AG10803 (cell line): ENCODE data around the gene GPC5.

Experiments
- DNase-seq: peaks from one replicate; pipeline ENCODE4 v3.0.0; 2010; ENCODE audit warnings: low read depth
- H3K4me3 ChIP-seq: 2 replicates; pipeline ENCODE4 v1.5.1; 2011; ENCODE audit warnings: mild to moderate bottlenecking, low read length, control low read depth
- TF ChIP-seq, protein P1 (sequence below): conservative IDR thresholded peaks from 2 replicates; pipeline ENCODE4 v1.5.1; 2011; ENCODE audit warnings: mild to moderate bottlenecking, low read length, control low read depth, inconsistent platforms

GPC5 gene

DNA sequence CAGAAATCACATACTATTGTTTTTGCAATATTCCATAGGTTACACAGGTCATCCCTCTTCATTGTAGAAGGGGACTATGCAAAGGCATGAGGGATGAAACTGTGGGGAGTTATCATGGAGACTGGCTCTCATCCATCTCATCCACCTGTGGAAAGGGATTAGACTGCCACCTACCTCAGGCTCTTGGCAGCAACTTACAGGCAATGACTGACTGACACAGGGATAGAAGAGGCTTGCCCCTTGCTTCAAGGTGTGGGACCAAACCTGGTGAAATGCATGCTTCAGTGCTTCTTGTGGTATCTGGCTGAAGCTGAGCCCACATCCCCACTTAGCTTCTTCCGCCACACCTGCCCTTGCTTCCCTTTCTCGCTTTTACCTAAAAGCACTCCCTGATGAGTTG lies 341.3 kb downstream of the GPC5 start:
- H3K4me3 ChIP-seq, result no peak overlapping the region
- no peak for DNase-seq
- TF ChIP-seq, protein P1, sequence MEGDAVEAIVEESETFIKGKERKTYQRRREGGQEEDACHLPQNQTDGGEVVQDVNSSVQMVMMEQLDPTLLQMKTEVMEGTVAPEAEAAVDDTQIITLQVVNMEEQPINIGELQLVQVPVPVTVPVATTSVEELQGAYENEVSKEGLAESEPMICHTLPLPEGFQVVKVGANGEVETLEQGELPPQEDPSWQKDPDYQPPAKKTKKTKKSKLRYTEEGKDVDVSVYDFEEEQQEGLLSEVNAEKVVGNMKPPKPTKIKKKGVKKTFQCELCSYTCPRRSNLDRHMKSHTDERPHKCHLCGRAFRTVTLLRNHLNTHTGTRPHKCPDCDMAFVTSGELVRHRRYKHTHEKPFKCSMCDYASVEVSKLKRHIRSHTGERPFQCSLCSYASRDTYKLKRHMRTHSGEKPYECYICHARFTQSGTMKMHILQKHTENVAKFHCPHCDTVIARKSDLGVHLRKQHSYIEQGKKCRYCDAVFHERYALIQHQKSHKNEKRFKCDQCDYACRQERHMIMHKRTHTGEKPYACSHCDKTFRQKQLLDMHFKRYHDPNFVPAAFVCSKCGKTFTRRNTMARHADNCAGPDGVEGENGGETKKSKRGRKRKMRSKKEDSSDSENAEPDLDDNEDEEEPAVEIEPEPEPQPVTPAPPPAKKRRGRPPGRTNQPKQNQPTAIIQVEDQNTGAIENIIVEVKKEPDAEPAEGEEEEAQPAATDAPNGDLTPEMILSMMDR, result no peak

DNA sequence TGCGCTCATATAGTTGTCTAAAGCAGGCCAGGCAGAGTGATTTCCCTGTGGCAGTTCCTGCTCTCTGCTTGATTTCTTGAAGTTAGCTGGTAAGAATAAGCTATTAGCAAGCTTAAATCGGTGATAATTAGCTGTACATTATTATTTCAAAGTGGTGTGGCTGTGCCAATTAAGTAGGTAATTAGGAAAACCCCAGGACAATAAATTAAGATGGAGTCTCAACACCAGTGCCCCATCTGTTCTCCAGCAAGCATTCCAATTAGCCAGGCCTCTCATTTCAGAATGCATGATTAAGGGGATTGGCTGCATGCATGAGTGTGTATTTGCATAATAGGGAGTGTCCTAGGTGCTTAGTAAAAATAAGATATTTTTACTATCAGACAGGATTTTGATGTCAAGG lies 342.3 kb downstream of the GPC5 start:
- TF ChIP-seq, protein P1, result no peak
- H3K4me3 ChIP-seq, result no peak overlapping the region
- no peak for DNase-seq

DNA sequence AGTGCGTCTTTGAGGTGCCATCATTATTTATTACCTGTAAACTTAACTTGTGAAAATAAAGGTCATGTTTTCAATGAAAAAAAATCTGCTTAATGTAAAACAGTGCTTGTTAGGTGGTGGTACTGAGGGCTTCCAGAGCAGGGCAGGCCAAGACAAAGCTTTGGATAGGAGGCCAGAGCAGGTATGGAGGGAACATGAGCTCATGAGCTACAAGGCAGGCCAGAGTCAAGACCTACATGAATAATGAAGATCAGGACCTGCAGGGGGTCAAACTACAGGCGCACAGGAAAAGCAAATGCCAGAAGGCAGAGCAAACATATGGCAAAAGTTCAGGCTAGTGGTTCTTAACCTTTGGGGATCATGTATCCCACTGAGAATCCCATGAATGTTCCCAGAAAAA lies 343.5 kb downstream of the GPC5 start:
- H3K4me3 ChIP-seq, result no peak overlapping the region
- TF ChIP-seq, protein P1, result no peak
- no peak for DNase-seq

DNA sequence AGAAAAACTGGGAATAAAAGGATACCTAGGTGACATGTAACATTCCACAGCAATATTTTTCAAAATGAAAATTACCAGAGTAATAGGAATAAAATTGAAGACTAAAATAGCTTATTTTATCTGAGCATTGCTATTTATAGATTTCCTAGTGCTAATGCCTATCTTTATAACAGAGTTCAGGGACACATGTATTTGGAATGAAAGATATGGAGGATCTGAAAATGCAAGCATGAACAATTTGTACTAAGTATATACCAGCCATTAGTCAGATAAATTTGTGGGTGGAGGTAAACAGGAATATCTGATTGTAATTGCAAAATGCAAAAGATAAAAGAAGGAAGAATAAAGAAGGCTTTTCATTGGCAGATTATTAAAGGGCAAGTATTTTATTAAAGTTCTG lies 345.9 kb downstream of the GPC5 start:
- DNase-seq, result no peak
- H3K4me3 ChIP-seq, result no peak overlapping the region
- TF ChIP-seq, protein P1, result no peak

DNA sequence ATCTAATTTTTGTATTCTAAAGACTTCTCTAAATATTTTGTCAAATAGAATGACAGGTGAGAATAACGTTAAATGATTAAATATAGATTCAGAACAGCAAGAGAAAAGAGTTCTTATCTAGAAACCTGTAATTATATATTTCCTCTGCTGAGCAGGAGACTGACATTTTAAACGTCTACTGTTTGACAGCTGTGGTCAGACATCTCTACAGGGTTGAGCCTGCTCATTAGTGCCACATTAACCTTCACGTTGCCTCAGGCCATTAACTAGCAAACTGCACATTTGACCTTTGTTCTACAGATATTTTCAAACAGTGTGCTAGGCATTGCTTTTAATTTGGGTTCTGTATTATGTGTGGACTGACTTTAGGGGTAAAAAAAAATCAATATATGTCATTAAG lies 347.5 kb downstream of the GPC5 start:
- TF ChIP-seq, protein P1, result no peak
- DNase-seq, result no peak
- H3K4me3 ChIP-seq, result no peak overlapping the region

DNA sequence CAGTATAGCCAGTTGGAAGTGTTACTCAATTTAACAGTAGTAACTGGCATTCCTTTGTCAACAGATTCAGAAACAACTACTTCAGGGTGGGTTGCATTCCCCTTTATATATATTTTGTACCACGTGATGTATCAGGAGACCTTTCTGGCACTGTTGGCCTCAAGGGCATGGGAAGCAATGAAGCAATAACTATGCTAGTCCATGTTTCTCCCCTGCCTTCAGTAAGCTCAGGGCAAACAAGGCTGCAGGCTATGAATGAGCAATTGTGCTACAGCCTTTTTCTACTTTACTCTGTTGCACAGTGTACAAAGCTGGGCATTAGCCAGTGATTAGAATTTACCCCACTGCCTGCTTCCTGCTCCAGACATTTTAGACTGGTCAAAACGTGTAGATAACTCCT lies 348.8 kb downstream of the GPC5 start:
- TF ChIP-seq, protein P1, result no peak
- H3K4me3 ChIP-seq, result no peak overlapping the region
- no peak for DNase-seq

DNA sequence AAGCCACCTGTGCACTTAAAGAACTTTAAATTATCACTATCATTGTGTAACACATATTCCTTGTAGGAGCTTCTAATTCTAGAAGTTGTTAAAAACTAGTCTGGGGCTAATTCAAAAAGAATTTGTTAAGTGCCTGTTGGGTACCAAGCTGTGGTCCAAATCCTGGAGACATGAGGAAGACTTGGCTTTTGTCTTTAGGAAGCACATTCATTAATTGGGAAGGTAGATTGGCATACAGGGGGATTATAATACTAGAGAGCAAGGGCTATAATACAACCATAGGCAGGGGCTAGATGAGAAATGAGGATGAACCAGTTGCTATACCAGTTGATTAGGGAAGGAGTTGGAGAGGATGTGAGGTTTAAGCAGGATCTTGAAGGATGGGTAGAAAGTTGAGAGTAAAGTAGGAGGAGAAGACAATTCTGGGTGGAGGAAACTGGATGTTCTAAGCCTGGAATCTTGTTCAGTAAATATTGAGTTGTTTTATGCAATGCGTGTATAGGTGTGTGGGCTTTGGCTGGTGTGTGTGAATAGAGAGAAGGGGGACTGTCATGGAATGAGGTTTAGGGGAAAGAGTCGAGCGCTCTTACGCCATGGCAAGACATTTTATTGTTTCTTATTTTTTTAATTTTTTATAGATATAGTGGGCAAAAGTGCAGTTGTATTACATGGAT lies 350.1 kb downstream of the GPC5 start:
- TF ChIP-seq, protein P1, result no peak
- H3K4me3 ChIP-seq, result no peak overlapping the region
- DNase-seq, result no peak
